Dedifferentiated amniotic fluid mesenchymal stem cell (primary cell): ENCODE data around the gene MNDA.

Experiments used
- DNase-seq: peaks from one replicate; pipeline ENCODE4 v3.0.0-alpha.2; 2016; ENCODE audit errors: extremely low spot score

Gene MNDA

DNA sequence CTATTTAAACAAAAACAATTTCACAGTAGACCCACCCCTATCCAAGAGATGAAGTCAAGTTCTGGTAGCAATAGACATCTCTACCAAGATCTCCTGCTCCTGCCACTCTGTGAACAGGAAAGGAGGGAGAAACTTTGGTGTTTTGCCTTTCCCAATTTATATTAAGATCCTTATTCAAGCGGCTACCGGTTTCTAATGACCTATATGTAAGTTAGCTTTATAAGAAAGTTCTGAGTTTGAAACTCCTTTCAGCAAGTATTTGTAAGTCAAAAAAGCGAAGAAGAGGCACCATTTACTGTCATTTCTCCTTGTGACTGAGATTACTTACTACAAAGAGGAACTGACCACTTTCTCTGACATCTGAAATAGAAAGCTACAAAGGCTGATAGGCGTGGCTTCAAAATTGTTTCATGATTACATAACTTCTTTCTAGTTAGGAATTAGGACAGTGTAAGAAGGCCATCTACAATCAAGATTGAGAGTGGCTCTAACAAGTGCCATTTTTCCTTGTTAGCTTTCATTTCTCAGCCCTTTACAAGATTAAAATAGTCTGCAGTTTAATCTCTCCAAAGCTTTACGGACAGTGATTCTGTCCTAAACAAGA lies at the start of gene MNDA:
MNDA (plus strand) TSS at position 448 of the 604 bp plus-strand sequence. CDS start 10,803 bp downstream, outside the sequence.
- DNase-seq, result no peak

DNA sequence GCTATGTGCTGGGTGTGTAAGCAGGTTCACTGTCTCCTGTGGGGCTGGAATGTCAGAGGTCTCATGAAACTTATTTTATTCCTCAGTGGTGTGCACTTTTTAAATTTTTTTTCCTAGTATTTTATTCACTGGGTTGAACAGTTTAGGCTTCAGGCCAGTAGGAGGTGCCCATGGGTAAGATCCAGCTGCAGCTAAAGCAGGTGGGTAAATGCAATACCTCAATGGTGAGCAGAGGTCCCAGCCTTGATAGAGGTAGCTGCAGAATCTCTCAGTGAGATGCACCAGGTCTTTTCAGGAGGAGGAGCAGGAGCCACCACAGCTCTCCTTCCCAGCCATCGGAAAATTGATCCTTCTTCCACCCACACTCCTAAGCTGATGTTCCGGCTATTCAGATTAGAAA lies 37.5 kb upstream of the MNDA start:
- DNase-seq, result no peak

DNA sequence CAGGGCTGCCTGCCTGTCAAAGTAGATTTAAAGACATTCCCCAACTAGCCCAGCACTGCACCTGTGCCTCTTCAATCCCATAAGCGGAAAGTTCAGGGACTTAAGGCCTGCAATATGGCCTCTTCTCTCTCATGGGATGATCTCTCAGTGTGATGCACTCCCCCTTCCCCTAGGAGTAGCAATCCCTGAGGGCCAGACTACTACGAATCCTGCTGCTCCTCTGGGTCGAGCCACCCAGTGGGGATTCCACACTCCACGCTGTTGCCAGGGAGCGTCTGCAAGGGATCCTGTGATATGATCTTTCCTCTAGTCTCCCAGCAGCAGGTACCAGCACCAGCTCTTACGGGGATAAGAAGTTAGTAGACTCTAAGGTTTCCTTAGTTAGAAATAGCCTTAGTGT lies 36.9 kb upstream of the MNDA start:
- no peak for DNase-seq

DNA sequence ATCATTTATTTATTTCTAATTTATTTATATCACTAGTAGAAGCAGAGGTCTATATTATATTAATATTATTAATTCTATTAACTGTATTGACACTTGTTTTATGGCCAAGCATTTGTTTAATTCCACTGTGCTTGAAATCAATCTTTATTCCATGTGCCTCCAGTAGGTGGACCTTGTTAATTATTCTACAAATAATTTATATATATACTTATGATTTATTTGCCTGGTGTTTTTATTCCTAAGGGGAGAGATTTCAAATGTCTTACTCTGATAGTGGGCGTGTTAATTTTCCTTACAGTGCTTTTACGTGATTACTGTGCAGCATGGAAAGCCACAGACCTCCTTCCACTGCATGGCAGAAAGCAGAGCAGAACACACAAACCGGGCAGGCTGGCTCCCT lies 32.6 kb upstream of the MNDA start:
- DNase-seq, result no peak

DNA sequence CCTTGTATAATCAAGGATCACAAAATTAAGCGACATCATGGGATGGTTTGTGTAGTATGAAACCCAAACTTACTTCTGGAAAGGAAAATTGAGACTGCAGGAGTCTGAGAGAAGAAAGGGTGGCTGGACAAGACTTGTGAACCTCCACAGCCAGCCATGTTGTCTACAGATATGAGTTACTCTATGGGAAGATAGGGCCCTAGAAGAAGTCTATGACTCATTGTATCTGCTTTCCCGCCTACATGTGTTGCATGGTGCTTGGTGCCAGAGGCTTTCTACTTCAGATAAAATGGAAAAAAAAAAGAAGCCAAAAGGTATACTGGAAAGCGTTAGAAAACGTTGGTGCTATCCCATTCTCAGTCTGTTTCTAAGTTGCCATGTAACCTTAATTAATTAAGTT lies 31.5 kb upstream of the MNDA start:
- DNase-seq, result no peak

DNA sequence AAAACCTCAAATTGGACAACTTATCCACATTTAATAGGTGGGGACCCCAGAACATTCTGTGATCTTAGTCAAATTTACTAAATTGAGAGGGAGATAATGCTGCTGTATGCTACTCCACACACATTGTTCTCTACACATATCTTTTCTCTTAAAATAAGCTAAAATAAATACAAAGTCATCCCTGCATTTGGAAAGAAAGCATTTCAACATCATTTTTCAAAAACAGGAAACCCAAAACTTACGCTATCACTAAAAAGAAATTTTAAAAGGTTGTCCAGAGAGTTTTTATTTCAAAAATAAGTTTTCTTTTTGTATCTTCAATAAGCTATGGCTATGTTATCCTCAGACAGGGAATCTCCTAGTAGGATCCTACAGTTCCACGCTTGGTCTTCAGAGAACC lies 30.6 kb upstream of the MNDA start:
- no peak for DNase-seq

DNA sequence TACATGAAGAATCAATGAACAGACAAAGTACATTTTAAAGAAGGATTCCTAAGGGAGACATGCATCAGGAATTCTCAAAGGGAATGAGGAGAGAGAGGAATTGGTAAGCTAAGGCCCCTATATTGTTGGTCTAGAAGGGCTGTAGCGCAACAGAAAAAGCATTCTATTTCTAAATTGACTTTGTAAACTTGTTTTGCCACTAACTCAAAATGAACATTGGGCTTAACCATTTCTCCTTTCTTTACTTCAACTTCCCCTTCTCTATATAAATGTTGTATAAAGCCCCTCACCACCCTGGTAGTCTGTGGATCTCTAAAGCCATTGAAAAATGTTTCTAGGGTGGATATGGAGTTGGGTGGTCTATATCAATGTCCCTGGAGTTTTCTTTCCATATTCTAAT lies 29.8 kb upstream of the MNDA start:
- DNase-seq, result no peak

DNA sequence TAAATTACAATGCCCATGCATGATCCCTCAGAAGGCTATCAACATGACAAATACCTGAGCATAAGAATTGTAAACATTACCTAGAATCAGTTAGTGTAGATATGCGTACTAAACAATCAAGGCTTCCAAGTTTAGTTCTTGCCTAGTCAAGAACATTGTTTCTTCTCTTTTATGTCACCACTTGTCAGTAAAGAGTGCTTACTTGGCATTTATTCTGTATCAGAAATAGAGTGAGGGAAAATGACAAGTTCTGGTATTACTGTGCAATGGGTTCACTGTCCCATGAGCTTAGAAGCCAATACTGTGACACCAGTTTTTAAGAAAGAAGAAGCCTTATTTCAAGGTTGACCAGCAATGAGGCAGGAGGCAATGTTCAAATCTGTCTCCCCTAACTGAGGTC lies 27.5 kb upstream of the MNDA start:
- DNase-seq, result no peak

DNA sequence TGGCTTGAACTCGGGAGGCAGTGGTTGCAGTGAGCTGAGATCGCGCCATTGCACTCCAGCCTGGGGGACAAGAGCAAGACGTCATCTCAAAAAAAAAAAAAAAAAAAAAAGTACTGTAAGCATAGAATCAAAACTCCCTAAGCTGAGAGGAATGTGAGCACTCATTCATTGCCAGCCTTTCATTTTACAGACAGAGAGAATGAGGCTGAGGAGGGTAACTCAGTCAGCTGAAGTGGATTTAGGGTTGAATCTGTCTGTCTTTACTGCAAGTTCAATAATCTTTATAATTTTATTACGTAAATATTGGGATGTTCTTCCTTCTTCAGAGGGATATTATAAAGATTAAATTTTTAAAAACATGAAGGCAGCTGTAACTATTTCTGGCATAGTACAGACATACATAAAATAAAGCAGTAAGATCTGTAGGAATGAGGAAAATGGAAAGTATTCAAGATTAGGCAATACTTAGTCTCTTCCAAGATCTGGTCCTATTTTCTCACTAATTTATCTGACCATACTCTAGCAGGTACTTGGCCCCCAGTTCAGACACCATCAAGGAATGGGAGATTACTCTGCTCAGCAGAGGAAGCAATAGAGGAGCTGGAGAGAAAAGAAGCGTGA lies 24.1 kb upstream of the MNDA start:
- no peak for DNase-seq

DNA sequence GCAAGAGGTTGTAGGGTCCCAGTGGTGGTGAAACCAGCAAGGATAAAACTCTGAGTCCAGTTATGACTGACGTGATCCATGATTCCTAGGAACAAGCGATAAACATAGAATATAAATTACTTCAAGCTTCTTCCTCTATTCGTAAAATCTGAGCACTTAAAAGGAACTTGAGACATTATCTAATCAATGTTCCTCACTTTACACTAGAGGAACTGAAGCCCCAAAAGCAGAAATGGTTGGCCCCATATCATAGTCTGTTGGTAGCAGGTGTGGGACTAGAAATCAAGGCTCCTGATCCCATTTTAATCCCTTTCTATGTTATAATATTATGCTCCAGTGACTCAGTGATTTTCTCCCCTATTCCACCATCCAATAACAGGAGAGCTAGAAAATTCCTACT lies 21.9 kb upstream of the MNDA start:
- no peak for DNase-seq

DNA sequence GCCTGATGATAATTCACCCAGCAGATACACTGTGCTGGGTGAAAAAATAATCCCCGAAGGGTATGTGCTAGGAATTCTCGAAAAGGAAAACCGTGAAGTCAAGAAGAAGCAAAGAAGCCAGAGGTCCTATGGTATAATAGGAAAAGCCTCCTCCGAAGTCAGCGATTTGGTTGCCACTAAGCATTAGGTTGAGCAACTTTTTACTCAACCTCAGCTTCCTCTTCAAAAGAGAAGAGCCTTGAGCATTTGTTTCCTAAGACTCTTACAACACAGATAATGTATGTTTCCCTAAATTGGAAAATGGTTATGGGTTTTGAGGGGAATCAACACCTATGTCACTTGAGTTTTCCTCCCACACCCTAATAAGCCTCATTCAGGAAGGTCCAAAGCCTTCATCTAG lies 21.3 kb upstream of the MNDA start:
- no peak for DNase-seq

DNA sequence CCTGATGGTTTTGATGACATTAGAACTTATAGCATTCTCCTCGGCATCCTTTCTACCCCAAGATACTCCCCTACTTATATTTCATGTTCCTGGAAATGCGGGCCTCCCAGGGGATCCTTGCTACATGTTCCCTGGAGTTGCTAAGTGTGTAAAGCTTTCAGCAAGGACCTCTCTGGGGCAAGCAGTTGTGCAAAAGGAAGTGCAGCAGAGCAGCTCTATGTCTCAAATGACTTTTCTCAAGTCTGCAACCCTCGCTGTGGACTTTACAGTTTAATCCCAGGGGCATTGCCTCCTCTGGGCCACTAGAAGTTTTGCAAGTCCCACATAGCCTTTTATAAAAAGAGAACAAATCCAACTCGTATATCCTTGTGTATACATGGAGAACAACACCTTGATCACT lies 20.8 kb upstream of the MNDA start:
- DNase-seq, result no peak

DNA sequence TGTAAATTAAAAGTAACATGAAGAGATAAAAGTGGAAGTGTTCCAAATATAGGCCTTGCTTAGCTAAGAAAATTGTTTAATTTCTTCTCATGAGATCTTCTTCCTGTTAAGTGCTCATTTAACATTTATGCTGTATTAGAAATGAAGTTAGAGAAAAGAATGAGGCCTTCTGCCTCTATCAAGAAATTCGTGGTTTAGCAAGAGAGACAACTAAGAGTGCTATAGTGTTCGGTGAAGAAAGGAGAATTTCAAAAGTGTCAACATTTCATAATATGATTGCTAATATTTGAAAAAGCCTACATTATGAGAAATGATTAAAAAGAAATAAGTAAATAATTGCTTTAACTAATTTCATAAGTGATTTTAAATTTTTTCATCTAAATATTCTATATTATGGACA lies 18.8 kb upstream of the MNDA start:
- DNase-seq, result no peak

DNA sequence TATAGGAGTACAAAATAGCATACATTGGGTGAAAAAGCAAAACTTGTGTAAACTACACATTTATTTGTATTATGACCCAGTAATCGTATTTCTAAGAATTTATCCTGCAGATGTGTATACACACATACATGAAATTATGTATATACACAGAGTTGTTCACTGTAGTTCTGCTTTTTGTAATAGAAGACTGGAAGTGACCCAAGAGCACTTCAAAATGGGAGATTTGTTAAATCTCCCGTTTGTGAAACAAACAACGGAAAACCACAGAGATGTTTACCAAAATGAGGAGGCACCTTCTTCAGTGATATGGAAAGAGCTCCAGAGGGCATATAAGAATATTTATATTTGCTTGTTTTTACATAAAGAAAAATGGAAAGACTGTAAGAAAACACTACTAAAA lies 18.0 kb upstream of the MNDA start:
- DNase-seq, result no peak

DNA sequence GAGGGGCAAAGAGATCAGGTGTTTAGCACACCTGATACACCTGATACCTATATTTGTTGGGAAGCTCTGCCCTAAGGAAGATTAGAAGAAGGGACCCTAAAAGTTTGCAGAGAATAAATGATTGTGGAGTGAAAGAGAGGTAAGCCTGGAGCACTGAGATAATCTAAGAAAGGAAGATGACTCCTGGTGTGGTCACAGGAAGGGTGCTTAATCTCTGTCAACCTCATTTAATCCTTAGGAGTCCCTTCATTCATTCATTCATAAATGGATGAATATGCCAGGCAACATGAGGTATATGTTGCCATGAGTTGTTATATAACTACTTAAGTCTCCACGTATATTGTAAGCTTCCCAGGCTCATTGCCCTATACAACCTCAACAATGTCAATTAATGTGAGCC lies 16.2 kb upstream of the MNDA start:
- no peak for DNase-seq

DNA sequence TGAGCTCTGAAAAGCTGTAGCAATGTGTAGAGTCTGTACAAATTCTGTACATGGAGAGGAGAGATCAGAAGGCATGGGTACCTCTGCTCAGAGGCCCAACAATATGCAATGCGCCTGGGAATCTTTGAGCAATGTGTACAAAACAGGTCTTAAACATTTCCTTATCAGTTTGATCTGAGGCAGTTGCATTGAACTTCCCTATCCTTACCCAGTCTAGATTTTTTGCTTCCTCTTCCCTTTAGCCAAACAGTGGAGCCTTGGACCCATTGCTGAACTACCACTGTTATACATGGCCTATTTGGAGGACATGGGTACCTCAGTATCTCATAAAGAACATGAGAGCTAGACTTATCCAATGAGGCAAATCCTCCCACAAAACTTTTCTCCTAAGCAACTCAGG lies 12.6 kb upstream of the MNDA start:
- no peak for DNase-seq

DNA sequence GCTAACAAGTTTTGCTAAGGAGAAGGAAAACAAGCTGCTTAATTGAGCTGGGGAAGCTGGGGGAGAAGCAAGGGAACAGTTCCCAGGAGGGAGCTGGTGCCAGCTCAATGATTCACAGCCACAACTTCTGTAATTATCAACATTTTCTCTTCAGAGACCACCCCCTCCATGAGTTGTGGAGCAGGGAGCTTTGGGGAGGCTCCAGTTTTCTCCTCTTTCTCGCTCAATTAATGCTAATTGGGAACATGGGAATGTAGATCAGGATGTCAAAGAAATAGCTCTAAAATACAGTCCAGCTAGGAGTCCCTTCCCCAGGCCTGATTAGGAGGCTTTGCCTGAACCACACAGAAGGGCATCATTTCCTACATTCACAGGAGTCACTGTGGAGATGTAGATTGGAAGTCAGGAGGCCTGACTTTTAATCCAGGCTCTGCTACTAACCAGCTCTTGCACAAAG lies 12.1 kb upstream of the MNDA start:
- DNase-seq, result no peak

DNA sequence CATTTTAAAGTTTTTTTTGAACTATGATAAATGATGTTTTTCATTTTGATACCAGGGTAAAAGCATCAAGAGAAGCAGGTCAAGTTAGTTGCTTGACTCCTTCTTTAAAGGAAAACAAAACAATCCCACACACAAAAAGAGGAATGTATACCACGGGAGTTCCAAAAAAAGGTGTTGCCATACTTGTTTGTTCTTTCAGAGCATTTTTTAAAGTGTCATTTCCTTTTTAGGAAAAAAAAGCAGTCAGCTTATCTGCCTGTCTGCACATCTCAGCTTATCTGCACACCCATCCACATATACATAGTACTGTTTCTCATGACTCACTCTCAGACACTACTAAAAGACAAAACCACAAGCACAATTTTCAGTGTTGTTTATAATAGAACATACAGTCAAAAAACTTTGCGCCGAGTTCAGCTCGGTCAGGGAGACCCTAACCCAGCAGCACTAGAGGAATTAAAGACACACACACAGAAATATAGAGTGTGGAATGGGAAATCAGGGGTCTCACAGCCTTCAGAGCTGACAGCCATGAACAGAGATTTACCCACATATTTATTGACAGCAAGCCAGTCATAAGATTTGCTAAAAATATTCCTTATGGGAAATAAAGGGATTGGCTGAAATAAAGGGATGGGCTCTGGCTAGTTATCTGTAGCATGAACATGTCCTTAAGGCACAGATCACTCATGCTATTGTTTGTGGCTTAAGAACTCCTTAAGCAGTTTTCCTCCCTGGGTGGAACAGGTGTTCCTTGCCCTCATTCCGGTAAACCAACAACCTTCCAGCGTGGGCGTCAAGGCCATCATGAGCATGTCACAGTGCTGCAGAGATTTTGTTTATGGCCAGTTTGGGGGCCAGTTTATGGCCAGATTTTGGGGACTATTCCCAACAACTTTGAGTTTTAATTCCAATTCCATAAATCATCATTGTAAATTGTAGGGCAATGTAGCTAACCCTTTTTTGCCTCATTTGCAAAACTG lies 11.4 kb upstream of the MNDA start:
- no peak for DNase-seq

DNA sequence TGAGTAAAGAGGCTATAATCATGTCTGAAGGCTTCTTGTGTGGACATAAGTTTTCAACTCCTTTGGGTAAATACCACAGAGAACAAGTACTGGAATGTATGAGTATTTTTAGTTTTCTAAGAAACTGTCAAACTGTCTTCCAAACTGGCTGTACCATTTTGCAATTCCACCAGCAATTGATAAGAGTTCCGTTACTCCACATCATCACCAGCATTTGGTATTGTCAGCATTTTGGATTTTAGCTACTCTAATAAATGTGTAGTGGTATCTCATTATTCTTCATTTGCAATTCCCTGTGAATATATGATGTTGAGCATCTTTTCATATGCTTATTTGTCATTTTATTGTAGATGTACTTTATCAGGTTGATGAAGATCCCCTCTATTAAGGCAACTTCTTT lies 9.4 kb upstream of the MNDA start:
- DNase-seq, result no peak

DNA sequence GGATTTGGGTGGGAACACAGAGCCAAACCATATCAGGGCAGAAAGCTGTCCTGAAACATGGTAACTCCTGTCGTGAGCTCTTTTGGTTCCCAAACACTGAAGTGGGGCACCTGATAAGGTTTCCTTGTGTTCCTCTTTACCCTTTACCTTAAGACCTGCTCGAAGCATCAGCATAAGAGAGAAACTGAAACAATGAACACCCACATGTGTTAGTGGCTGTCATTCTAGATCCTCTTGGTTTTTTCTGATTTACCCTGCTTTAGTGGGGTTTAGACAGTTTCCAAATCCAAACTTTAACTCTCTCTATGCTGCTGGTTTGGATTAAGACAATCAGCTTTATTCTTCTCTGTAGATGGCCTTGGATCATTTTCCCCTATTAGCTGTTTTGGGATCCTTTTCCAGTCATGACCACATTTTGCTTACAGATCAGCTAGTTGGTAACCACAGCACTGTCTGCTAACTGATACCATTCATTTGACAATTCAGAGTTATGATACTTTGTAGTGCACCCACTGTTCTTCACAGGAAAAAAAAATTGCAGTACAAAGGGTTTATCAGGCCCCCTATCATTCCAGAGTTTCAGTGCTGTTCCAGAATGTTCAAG lies 975 bp upstream of the MNDA start:
- DNase-seq, result no peak

DNA sequence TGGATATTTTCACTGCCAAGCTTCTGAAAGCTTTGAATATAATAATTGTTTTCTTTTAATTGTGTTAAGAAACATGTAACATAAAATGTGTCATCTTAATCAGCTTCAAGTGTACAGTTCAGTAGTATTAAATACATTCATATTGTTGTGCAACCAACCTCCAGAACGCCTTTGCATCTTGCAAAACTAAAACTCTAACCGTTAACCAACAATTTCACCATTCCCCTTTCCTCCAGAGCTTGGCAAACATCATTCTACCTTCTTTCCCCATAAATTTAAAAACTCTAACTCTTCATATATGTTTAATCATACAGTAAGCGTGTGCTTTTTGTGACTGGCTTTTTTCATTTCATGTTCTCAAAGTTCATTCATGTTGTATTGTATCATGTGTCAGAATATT lies 2.1 kb downstream of the MNDA start:
- DNase-seq, result no peak

DNA sequence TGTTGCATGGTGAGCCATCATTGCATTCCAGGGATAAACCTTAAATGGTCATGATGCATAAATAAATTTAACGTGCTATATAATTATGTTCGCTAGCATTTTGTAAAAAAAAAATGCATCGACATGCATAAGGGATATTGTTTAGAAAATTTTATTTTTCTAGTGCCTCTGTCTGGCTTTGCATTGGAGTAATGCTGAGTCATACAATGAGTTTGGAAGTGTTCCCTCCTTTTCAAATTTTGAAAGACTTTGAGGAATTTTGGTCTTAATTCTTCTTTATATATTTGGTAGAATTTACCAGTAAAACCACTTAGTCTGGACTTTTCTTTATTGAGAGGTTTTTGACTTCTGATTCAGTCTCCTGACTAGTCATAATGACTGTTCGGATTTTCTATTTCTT lies 4.9 kb downstream of the MNDA start:
- no peak for DNase-seq
